Testis (tissue), 3 donors: ENCODE data around the gene NR2F2. TPM values are rescaled to one million over a fixed set of nuclear protein-coding genes. Genes with fewer than 3 reads are reported as not detected.

Experiments
- DNase-seq: peaks from one replicate; pipeline ENCODE4 v3.0.0-alpha.2; 2019
- H3K27ac ChIP-seq, 2 donors: fragments of 200-600 bp; sonication (generic); one replicate each; pipeline ENCODE4 v1.5.1; 2019
- H3K27me3 ChIP-seq: fragments of 200-600 bp; sonication (generic); one replicate; pipeline ENCODE4 v1.5.1; 2019
- H3K36me3 ChIP-seq: fragments of 200-600 bp; sonication (generic); one replicate; pipeline ENCODE4 v1.5.1; 2017; ENCODE audit warnings: low read depth; ENCODE audit errors: missing control alignments
- H3K4me1 ChIP-seq: fragments of 200-600 bp; sonication (generic); one replicate; pipeline ENCODE4 v1.5.1; 2019
- H3K4me3 ChIP-seq, 2 donors: fragments of 200-600 bp; sonication (generic); one replicate each; pipeline ENCODE4 v1.5.1; 2017 to 2019
- H3K9me3 ChIP-seq: fragments of 200-600 bp; sonication (generic); one replicate; pipeline ENCODE4 v1.5.1; 2017
- POLR2A ChIP-seq: fragments of 450-650 bp; IDR thresholded peaks from one replicate; pipeline ENCODE4 v1.6.1; 2017; ENCODE audit warnings: antibody characterized with exemption, mild to moderate bottlenecking, moderate library complexity
- WGBS, 2 donors: methylation state at CpG; one replicate each; pipeline ENCODE4 v1.1.5; 2018; 5-methylcytosine and 5-hydroxymethylcytosine counted together
- intact Hi-C: fragments of 100-400 bp; cut with DNase I; formaldehyde crosslinking; loops from one replicate; pipeline ENCODE4 v1.15.1; 2023; ENCODE audit warnings: low total_unique reads
- polyA plus RNA-seq: library from polyadenylated mRNA; stranded (reverse); fragments of 350-450 nt; fragmentation: Illumina TruSeq; extraction: RNeasy Lipid Tissue Mini Kit (QIAGEN cat#74804); gene quantifications from one replicate; pipeline ENCODE4 v1.2.3, GENCODE V29; 2014; ENCODE audit warnings: low read depth, low replicate concordance; ENCODE audit not compliant: insufficient read depth
- total RNA-seq, 2 donors: library from RNA; depleted of rRNA; stranded (reverse); fragments of >200 nt; gene quantifications; one replicate each; pipeline ENCODE4 v1.2.3, GENCODE V29; 2016
- TF ChIP-seq, protein P1 (sequence below), 3 experiments: fragments of 450-650 bp in 2 of 3; fragments of 200-600 bp in 1 of 3; sonication (generic) in 1 of 3; IDR thresholded peaks; one replicate each; pipeline ENCODE4 v1.5.1; 2016 to 2019; ENCODE audit warnings: antibody characterized with exemption in 3 of 3, mild to moderate bottlenecking in 2 of 3, moderate library complexity in 1 of 3

NR2F2 gene
- total and polyA plus RNA-seq, 3 donors from 2014 or later: 31.2 to 42.9 (median 38.2) TPM

DNA sequence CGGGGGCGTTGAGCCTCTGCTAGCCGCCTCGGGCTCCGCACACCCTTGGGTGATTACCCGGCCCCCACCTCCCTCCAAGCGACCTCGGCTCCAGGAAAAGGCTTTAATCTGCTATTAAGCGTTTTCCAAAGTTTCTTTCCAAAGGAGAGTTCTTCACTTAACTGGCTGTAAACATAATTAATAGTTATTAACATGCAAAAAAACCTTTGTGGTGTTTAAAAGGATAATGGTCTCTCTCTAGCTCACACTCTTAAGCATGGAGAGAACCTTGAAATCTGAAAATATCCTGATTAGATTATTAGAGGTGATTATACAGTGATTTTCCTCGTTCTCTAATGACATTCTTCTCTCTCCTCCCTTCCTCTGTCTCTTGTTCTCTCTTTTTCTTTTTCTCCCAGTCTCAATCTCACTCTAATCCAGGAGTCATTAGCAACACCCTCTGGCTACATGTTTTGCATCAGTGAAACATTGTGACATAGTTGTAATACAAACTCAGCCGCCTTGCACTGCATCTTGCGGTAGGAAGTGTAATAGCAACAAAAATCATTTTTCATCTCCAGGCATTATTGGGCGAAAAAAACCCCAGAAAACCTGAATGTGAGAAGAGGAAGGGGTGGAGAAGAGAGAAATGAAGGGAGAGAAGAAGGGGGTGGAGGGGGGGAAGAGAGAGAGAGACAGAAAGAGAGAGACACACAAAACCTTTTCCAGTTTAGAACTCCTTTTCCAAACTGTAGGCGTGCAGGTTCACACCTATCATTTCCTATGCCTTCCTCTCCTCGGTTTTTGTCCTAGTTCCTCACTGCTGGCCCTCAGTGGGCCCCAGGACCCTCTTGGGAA is 24.4 kb downstream of the NR2F2 start:
- peak overlapping the region; percentile 39 to 66 for H3K4me3 ChIP-seq
- peaks cover 38% of the 10 kb centered on the region for H3K4me1 ChIP-seq
- WGBS, 2 donors: 7 to 9% methylated on average over 11 to 15 of the region's 15 CpGs
- TF ChIP-seq POLR2A: no peak
- TF ChIP-seq, protein P1, sequence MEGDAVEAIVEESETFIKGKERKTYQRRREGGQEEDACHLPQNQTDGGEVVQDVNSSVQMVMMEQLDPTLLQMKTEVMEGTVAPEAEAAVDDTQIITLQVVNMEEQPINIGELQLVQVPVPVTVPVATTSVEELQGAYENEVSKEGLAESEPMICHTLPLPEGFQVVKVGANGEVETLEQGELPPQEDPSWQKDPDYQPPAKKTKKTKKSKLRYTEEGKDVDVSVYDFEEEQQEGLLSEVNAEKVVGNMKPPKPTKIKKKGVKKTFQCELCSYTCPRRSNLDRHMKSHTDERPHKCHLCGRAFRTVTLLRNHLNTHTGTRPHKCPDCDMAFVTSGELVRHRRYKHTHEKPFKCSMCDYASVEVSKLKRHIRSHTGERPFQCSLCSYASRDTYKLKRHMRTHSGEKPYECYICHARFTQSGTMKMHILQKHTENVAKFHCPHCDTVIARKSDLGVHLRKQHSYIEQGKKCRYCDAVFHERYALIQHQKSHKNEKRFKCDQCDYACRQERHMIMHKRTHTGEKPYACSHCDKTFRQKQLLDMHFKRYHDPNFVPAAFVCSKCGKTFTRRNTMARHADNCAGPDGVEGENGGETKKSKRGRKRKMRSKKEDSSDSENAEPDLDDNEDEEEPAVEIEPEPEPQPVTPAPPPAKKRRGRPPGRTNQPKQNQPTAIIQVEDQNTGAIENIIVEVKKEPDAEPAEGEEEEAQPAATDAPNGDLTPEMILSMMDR (IDR thresholded peaks at IDR 0.05): peak; percentile 53 to 74 (median 68)
- intact Hi-C loops: no loop called here
- H3K27ac ChIP-seq: peak overlapping the region; percentile 88 to 97
- H3K9me3 ChIP-seq: no peaks in the 10 kb centered on the region
- DNase-seq: peak; percentile 58
- H3K27me3 ChIP-seq: no peaks in the 10 kb centered on the region
- no peaks in the 10 kb centered on the region for H3K36me3 ChIP-seq

- no peaks in the 10 kb centered on the region for H3K27me3 ChIP-seq
- 40 to 50% methylated on average over 7 of the region's 7 CpGs for WGBS, 2 donors
- H3K4me3 ChIP-seq: no peak overlapping the region
- intact Hi-C loops: no loop called here
- TF ChIP-seq POLR2A: no peak
- TF ChIP-seq, protein P1 (IDR thresholded peaks at IDR 0.05): no peak
- no peaks in the 10 kb centered on the region for H3K36me3 ChIP-seq
- peak overlapping the region; percentile 12 to 97 for H3K27ac ChIP-seq
- no peak for DNase-seq
- H3K4me1 ChIP-seq: peaks cover 39% of the 10 kb centered on the region
- H3K9me3 ChIP-seq: no peaks in the 10 kb centered on the region
These were observed 25.2 kb downstream of the NR2F2 start for GRCh38 chr15:96355568-96356187.

GRCh38 chr15:96356494-96357455 is 26.3 kb downstream of the NR2F2 start:
- Histone ChIP-seq H3K27ac (peak overlapping the region; percentile 75 to 97), H3K4me3 (peak overlapping the region; percentile 68), H3K27me3 (no peaks in the 10 kb centered on the region), H3K4me1 (peaks cover 35% of the 10 kb centered on the region), H3K36me3 (no peaks in the 10 kb centered on the region), H3K9me3 (no peaks in the 10 kb centered on the region)
- intact Hi-C loops: no loop called here
- peak; percentile 88 for DNase-seq
- TF ChIP-seq, protein P1 (IDR thresholded peaks at IDR 0.05): peak; percentile 97 to 99 (median 98)
- TF ChIP-seq POLR2A: no peak
- 1% methylated on average over 46 to 58 of the region's 67 CpGs for WGBS, 2 donors

DNA sequence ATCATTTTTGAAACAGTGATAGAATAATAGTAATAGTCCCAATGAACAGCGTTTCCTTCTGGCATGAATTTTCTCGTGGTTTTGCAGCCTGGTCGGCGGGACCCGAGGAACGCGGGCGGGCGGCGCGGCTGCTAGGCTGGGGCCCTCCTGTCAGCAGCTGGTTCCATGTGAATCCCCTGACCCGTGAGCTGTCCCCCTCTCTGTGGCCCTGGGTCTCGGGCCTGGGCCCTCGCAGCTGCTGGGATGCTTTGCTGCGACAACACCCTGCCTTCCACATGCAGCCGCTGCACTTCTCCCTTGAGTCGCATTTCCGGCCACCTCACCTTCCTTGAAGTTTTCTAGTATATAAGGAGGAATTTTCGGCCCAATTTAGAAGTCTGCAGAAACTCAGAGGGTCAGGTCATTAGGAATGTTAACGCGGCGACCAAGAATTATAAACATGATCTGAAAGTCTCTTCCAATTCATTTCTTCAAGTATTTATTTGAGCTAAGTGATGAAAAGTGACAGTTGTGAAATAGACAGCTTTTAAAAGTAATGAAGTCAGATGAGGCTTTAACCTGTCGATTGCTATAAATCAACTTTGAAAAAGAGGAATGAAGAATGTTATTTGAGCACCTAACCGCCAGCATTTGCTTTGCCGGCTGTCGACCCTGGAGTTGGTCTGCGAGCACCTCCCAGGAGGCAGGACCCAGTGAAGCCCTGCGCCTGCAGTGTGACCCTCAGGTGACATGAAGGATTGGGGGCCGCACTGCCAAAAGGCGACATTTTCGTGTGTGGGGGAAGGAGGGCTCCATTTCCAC is 27.7 kb downstream of the NR2F2 start:
- H3K36me3 ChIP-seq: no peaks in the 10 kb centered on the region
- H3K9me3 ChIP-seq: no peaks in the 10 kb centered on the region
- H3K4me3 ChIP-seq: peak overlapping the region in 1 of 2 donors; percentile 68
- H3K4me1 ChIP-seq: peaks cover 25% of the 10 kb centered on the region
- peak overlapping the region in 1 of 2 donors; percentile 97 for H3K27ac ChIP-seq
- intact Hi-C loops: no loop called here
- DNase-seq: no peak
- WGBS, 2 donors: 44 to 50% methylated on average over 30 to 31 of the region's 31 CpGs
- TF ChIP-seq, protein P1 (IDR thresholded peaks at IDR 0.05): no peak
- no peak for TF ChIP-seq POLR2A
- no peaks in the 10 kb centered on the region for H3K27me3 ChIP-seq
